Measurements from ENCODE around the gene RSRP1.

The RSRP1 gene

DNA sequence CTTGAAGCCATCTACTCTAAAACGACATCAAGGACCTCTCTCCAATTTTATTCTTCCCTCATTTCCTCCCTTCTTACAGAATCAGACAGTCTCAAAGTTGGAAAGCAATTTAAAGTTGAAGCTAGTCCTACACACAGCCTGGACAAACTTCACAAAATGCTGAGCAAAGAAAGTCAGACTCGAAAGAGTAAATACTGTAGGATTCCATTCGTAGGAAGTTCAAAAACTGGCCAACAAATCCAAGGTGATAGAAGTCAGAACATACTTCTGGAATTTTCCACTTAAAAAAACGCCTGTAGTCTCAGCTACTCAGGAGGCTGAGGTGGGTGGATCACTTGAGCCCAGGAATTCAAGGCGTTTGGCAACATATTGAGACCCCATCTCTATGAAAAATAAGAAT, 34.5 kb downstream of the RSRP1 start:
- H3K9ac ChIP-seq (ENCODE audit: low read length): no peak overlapping the region
- DNase-seq (ENCODE audit: low read depth): no peak

DNA sequence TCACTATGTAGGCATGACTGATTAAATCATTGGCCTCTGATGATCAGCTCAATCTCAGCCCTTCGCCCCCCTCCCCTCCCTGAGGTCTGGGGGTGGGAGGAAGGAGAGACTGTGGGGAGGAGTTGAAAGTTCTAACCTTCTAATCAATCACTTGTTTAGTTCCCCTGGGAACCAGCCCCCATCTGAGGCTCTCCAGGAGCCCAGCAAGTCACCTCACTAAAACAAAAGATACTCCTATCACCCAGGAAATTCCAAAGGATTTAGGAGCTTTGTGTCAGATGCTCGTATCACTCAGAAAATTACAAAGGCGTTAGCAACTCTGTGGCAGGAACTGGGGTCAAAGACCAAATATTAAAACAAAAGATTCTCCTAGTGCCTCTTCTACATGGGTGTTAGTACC, 36.5 kb downstream of the RSRP1 start:
- no peaks in the 10 kb centered on the region for H3K4me1 ChIP-seq (ENCODE audit: control insufficient read depth, insufficient read depth, low read length)
- DNase-seq (ENCODE audit: low read depth): no peak

More for the DNA sequence above, 34.5 kb downstream of the RSRP1 start:
- H3K27me3 ChIP-seq (replicated peaks; ENCODE audit: control insufficient read depth, insufficient read depth, low read length): peaks cover 13% of the 10 kb centered on the region
- no peaks in the 10 kb centered on the region for H3K9me3 ChIP-seq (ENCODE audit: control insufficient read depth, low read length)
- H3K4me1 ChIP-seq (ENCODE audit: control insufficient read depth, insufficient read depth, low read length): no peaks in the 10 kb centered on the region
- H3K36me3 ChIP-seq (ENCODE audit: control insufficient read depth, insufficient read depth, low read length, severe bottlenecking): no peaks in the 10 kb centered on the region
- no peak overlapping the region for H3K4me3 ChIP-seq (ENCODE audit: low read length)

DNA sequence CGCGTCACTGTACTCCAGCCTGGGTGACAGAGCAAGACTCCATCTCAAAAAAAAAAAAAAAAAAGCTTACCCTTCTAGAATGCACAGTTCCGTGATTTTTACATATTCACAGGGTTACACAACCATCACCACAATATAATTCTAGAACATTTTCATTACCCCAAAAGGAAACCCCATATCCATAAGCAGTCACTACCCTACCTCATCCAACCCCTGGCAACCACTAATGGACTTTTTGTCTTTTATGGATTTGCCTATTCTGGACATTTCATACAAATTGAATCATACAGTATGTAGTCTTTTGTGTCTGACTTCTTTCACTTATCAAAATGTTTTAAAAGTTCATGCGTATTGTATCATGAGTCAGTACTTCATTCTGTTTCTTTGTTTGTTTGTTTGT, 37.7 kb downstream of the RSRP1 start:
- Histone ChIP-seq H3K4me3 (ENCODE audit: low read length) (no peak overlapping the region), H3K36me3 (ENCODE audit: control insufficient read depth, insufficient read depth, low read length, severe bottlenecking) (no peaks in the 10 kb centered on the region), H3K4me1 (ENCODE audit: control insufficient read depth, insufficient read depth, low read length) (no peaks in the 10 kb centered on the region), H3K9me3 (ENCODE audit: control insufficient read depth, low read length) (no peaks in the 10 kb centered on the region), H3K27me3 (replicated peaks; ENCODE audit: control insufficient read depth, insufficient read depth, low read length) (peaks cover 28% of the 10 kb centered on the region), H3K9ac (ENCODE audit: low read length) (no peak overlapping the region)
- DNase-seq (ENCODE audit: low read depth): no peak

More for the DNA sequence above, 36.5 kb downstream of the RSRP1 start:
- no peak overlapping the region for H3K4me3 ChIP-seq (ENCODE audit: low read length)
- H3K9ac ChIP-seq (ENCODE audit: low read length): no peak overlapping the region
- peaks cover 20% of the 10 kb centered on the region for H3K27me3 ChIP-seq (replicated peaks; ENCODE audit: control insufficient read depth, insufficient read depth, low read length)
- no peaks in the 10 kb centered on the region for H3K36me3 ChIP-seq (ENCODE audit: control insufficient read depth, insufficient read depth, low read length, severe bottlenecking)
- H3K9me3 ChIP-seq (ENCODE audit: control insufficient read depth, low read length): no peaks in the 10 kb centered on the region

DNA sequence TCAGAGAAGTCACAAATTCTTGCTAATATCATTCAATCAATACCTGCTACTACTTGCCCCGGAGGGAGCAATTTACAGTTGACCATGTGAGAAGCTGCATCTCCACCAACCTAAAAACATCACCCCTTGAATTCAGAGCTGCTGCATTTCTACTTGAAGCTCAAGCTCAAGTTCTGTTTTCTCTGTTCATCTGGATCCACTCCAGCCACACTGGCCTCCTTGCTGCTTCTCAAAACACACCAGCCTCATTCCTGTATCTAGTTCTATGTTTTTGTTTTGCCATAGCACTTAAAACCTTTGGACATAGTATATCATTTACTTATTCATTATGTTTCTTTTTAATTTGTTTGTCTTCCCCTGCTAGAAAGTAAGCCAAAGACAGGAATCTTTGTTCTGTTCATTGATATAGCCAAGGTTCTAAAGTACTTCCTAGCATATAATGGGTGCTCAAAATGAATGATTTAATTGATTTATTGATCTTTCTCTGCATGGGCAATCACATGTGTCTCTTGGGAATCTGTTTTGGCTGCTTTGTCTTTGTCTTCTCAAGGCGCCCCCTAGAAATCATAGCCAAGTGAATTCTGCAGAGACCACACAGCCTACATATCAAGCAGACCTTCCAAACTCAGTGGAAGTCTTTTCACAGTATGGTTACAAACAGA, 38.6 kb downstream of the RSRP1 start:
- Histone ChIP-seq H3K27me3 (replicated peaks; ENCODE audit: control insufficient read depth, insufficient read depth, low read length) (peaks cover 28% of the 10 kb centered on the region), H3K9ac (ENCODE audit: low read length) (no peak overlapping the region), H3K4me3 (ENCODE audit: low read length) (no peak overlapping the region), H3K36me3 (ENCODE audit: control insufficient read depth, insufficient read depth, low read length, severe bottlenecking) (no peaks in the 10 kb centered on the region), H3K4me1 (ENCODE audit: control insufficient read depth, insufficient read depth, low read length) (no peaks in the 10 kb centered on the region), H3K9me3 (ENCODE audit: control insufficient read depth, low read length) (no peaks in the 10 kb centered on the region)
- no peak for DNase-seq (ENCODE audit: low read depth)

DNA sequence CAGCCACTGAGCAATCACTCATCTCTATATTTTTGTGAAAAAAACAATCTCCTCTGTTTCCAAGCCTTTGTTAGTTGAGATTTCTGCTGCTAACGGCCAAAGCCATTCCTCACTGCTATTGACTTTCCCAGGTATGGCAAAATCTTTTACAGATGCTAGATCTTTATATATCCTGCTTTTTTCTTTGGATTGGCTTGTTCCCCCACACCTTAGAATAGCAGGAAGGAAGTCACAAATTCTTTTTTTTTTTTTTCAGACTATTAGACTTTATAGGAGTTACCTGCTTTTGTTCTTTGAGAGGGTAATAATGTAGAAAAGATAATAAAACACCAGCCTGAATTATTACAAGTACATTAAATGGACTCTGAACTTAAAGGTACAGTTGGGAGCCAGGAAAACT, 39.2 kb downstream of the RSRP1 start:
- H3K36me3 ChIP-seq (ENCODE audit: control insufficient read depth, insufficient read depth, low read length, severe bottlenecking): no peaks in the 10 kb centered on the region
- H3K9ac ChIP-seq (ENCODE audit: low read length): no peak overlapping the region
- no peak for DNase-seq (ENCODE audit: low read depth)
- H3K4me3 ChIP-seq (ENCODE audit: low read length): no peak overlapping the region
- peaks cover 28% of the 10 kb centered on the region for H3K27me3 ChIP-seq (replicated peaks; ENCODE audit: control insufficient read depth, insufficient read depth, low read length)
- no peaks in the 10 kb centered on the region for H3K9me3 ChIP-seq (ENCODE audit: control insufficient read depth, low read length)
- no peaks in the 10 kb centered on the region for H3K4me1 ChIP-seq (ENCODE audit: control insufficient read depth, insufficient read depth, low read length)

DNA sequence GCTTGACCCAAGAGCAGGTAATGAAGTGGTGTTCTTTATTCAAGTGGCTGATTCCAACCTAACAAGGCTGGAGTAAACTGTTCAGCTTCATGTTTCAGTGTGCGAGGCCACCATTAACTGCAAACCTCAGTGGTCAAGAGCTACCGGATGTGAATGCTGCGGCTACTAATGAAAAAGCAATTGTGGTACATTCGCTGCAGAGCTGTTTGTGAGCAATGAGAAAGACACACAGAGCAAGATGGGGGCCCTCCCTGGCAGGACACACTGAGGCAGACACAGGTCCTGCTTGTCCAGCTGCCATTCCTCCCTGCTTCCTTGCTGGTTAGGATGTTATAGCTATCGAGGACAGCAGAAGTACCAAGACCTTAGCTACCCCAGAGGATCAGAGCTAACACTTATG, 41.1 kb downstream of the RSRP1 start:
- Histone ChIP-seq H3K27me3 (replicated peaks; ENCODE audit: control insufficient read depth, insufficient read depth, low read length) (peaks cover 29% of the 10 kb centered on the region), H3K36me3 (ENCODE audit: control insufficient read depth, insufficient read depth, low read length, severe bottlenecking) (no peaks in the 10 kb centered on the region), H3K9ac (ENCODE audit: low read length) (no peak overlapping the region), H3K4me1 (ENCODE audit: control insufficient read depth, insufficient read depth, low read length) (no peaks in the 10 kb centered on the region), H3K9me3 (ENCODE audit: control insufficient read depth, low read length) (no peaks in the 10 kb centered on the region), H3K4me3 (ENCODE audit: low read length) (no peak overlapping the region)
- no peak for DNase-seq (ENCODE audit: low read depth)

DNA sequence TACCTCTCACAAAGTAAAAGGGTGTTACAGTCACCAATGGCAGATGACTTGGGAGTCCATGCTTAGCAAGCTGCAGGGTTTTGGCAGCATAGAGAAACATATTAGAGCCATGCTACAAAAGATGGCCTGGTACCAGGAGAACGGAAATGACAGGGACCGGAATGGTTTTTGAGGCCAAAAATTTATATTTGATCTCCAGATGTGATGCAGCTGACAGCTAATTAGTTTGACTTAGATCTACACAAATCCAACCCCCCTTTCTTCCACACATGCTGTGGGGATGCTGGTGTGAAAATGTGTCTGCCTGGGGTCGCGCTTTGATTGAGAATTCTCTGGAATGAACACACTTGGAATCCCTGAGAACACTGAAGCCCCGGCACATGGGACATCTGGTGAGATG, 41.5 kb downstream of the RSRP1 start:
- Histone ChIP-seq H3K9me3 (ENCODE audit: control insufficient read depth, low read length) (no peaks in the 10 kb centered on the region), H3K36me3 (ENCODE audit: control insufficient read depth, insufficient read depth, low read length, severe bottlenecking) (no peaks in the 10 kb centered on the region), H3K4me3 (ENCODE audit: low read length) (no peak overlapping the region), H3K4me1 (ENCODE audit: control insufficient read depth, insufficient read depth, low read length) (no peaks in the 10 kb centered on the region), H3K27me3 (replicated peaks; ENCODE audit: control insufficient read depth, insufficient read depth, low read length) (peaks cover 32% of the 10 kb centered on the region), H3K9ac (ENCODE audit: low read length) (no peak overlapping the region)
- no peak for DNase-seq (ENCODE audit: low read depth)

DNA sequence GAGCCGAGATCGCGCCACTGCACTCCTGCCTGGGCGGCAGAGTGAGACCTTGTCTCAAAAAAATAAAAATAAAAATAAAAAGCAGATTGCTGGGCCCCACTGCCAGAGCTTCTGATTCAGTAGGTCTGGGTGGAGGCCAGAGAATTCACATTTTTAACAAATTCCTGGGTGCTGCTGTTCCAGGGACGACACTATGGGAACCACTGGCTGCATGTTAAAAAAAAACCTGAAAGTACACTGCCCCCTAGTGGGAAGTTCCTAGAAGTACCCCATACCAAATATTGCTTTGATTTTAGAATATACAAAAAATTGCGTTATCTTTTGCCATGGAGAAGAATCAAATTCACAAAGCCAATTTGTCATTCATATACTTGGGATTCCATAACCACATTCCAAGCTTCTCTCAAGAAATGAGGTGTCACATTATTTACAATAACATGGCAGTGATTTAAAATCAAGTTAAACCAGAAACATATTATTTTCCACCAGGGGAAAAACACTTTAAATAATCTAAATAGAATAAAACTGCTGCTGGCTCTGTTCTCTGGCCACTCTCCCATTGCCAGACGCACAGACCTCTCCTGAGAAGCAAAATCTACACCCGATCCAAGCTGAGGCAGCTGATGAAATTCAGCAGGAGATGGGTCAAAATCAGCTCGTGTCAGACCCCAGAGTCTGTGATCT, 42.3 kb downstream of the RSRP1 start:
- DNase-seq (ENCODE audit: low read depth): peak; percentile 86
- Histone ChIP-seq H3K4me3 (ENCODE audit: low read length) (no peak overlapping the region), H3K9me3 (ENCODE audit: control insufficient read depth, low read length) (no peaks in the 10 kb centered on the region), H3K27me3 (replicated peaks; ENCODE audit: control insufficient read depth, insufficient read depth, low read length) (peaks cover 37% of the 10 kb centered on the region), H3K4me1 (ENCODE audit: control insufficient read depth, insufficient read depth, low read length) (no peaks in the 10 kb centered on the region), H3K36me3 (ENCODE audit: control insufficient read depth, insufficient read depth, low read length, severe bottlenecking) (no peaks in the 10 kb centered on the region), H3K9ac (ENCODE audit: low read length) (no peak overlapping the region)

DNA sequence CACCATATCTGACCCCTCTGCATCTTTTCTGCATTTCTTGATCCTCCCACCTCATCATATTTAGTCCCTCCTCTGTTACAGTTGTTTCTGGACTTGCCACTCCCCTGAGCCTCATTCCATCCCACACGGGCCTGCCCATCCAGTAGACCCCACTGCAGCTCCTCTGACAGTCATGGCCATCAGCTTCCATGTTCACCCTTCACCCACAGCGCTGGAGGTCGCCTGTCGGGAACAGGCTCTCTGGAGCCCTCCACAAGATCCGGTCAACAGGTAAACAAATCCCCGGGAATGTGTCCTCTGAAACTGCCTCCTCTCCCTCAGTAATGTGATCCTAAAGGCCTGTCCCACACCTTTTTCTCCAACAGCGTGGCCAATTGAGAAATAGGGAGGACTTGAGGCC, 46.2 kb downstream of the RSRP1 start:
- Histone ChIP-seq H3K4me3 (ENCODE audit: low read length) (no peak overlapping the region), H3K27me3 (replicated peaks; ENCODE audit: control insufficient read depth, insufficient read depth, low read length) (peaks cover 52% of the 10 kb centered on the region), H3K9me3 (ENCODE audit: control insufficient read depth, low read length) (no peaks in the 10 kb centered on the region), H3K36me3 (ENCODE audit: control insufficient read depth, insufficient read depth, low read length, severe bottlenecking) (no peaks in the 10 kb centered on the region), H3K4me1 (ENCODE audit: control insufficient read depth, insufficient read depth, low read length) (no peaks in the 10 kb centered on the region), H3K9ac (ENCODE audit: low read length) (no peak overlapping the region)
- DNase-seq (ENCODE audit: low read depth): no peak

DNA sequence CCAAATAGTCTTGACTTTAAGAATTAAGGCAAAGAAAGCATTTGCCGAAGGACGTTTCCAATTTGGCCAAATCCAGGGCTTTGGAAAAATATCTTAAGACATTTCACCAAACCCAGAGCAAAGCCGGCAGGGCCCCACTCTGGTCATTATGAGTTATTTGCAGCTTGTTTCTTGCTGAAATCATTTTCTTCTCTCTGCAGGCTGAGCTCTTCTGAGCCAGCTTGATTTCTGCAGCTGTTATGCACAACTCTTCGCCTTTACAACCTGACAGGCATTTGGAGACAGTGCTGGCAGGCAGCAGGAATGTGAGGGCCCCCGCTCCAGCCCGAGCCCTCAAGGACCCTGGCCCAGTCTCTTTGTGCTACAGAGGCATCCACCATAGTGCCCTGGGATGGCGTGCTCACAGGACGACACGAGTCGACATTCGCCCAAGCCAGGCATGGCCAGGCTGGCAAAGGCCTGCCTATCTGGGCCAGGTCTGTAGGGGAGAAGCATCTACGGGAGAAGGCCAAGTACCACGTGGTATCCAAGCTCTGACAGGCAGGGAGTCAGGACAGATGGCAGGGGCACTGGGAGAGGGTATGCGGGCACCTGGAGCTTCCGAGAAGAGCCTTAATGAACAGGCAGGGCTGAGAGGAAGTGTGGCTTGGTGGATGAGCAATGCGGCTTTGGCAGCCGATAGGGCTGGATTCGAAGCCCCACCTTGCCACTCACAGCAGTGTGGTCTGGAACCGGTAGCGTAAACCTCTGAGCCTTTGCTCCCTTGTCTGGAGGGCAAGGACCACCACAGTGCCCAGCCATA, 47.2 kb downstream of the RSRP1 start:
- Histone ChIP-seq H3K9ac (ENCODE audit: low read length) (no peak overlapping the region), H3K4me1 (ENCODE audit: control insufficient read depth, insufficient read depth, low read length) (no peaks in the 10 kb centered on the region), H3K9me3 (ENCODE audit: control insufficient read depth, low read length) (no peaks in the 10 kb centered on the region), H3K36me3 (ENCODE audit: control insufficient read depth, insufficient read depth, low read length, severe bottlenecking) (no peaks in the 10 kb centered on the region), H3K4me3 (ENCODE audit: low read length) (no peak overlapping the region), H3K27me3 (replicated peaks; ENCODE audit: control insufficient read depth, insufficient read depth, low read length) (peaks cover 52% of the 10 kb centered on the region)
- no peak for DNase-seq (ENCODE audit: low read depth)

DNA sequence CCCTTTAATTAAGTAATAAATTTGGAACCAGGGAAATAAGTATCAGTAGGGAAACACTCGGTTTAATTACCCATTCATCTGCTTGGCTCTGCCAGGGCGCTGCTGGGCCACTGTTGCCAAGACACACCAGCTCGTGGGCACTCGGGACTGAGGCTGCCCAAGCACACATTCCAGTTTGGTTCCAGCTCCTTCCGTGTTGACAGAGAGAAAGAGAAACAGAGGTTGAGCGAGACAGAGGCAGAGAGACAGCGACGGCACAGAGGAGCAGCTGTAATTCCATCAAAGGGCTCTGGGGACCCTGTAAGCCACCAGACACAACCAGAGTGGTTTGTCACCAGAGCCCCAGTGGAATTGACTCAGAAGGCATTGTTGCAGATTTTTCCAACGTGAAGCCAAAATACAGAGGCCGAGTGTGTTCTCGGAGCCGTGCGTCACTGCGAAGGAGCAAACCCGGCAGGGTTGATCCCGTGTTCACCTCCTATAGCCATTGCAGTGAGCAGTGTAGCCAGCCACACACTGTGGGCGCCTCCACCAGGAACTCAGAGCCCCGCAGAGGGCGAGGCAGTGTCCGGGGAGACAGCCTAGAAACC, 48.5 kb downstream of the RSRP1 start:
- Histone ChIP-seq H3K9me3 (ENCODE audit: control insufficient read depth, low read length) (no peaks in the 10 kb centered on the region), H3K36me3 (ENCODE audit: control insufficient read depth, insufficient read depth, low read length, severe bottlenecking) (no peaks in the 10 kb centered on the region), H3K4me1 (ENCODE audit: control insufficient read depth, insufficient read depth, low read length) (no peaks in the 10 kb centered on the region), H3K4me3 (ENCODE audit: low read length) (no peak overlapping the region), H3K27me3 (replicated peaks; ENCODE audit: control insufficient read depth, insufficient read depth, low read length) (peaks cover 64% of the 10 kb centered on the region), H3K9ac (ENCODE audit: low read length) (no peak overlapping the region)
- DNase-seq (ENCODE audit: low read depth): no peak
